GM18502 (cell line): ENCODE data around the gene ZNF487.

ENCODE experiments used
- ATAC-seq: cut with Tn5 transposase; IDR thresholded peaks from one replicate; pipeline ENCODE4 v1.9.1; 2021; ENCODE audit warnings: mild to moderate bottlenecking; ENCODE audit not compliant: unreplicated experiment, poor library complexity

ZNF487 gene

DNA sequence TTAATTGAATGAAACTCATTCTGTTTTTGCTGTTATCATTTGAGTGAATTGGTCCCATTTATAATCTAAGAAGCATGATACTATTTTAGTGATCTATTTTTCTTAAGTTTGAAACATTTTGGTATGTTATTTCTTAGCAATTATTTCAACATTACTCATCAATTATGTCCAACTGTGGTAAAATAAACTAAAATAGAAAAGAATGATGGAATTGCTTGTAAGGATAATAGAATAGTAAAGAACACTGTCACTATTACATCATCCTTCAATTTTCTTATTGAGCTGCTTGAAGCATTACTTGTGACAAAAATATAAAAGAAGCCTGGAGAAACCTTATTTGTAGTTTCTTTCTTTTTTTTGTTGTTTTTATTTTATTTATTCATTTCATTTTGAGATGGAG is 42.4 kb downstream of the ZNF487 start:
- ATAC-seq = no peak

DNA sequence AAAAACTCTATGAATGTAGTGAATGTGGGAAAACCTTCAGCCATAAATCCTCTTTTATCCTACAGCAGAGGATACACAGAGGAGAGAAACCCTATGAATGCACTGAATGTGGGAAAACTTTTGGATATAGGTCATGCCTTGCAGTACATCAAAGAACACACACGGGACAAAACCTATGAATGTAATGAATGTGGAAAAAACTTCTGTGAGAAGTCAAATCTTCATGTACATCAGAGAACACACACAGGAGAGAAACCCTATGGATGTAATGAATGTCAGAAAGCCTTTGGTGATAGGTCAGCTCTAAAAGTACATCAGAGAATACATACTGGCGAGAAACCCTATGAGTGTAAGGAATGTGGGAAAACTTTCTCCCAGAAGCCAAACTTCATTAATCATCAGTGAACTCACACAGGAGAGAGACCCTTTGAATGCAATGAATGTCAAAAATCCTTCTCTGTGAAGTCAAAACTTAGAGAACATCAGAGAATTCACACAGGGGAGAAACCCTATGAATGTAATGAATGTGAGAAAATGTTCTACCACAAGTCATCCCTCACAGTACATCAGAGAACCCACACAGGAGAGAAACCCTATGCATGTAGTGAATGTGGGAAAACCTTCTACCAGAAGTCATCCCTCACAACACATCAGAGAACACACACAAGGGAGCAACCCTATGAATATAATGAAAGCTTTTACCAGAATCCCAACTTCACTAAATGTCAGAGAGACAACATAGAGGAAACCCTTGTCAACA is 45.6 kb downstream of the ZNF487 start:
- ATAC-seq = no peak

DNA sequence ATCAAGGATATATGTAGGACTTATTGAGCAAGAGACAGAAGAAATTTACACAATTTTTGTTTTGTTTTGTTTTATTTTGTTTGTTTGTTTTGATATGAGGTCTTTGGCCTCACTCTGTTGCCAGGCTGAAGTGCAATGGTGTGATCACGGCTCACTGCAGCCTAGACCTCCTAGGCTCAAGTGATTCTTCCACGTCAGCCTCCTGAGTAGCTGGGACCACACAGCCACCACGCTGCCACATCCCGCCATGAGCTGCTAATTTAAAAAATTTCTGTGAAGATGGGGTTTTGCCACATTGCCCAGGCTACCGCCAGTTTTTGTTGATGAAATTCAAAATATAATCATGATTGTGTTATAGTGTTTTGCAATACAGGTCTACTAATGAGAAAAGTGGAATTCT is 54.9 kb downstream of the ZNF487 start:
- no peak for ATAC-seq

DNA sequence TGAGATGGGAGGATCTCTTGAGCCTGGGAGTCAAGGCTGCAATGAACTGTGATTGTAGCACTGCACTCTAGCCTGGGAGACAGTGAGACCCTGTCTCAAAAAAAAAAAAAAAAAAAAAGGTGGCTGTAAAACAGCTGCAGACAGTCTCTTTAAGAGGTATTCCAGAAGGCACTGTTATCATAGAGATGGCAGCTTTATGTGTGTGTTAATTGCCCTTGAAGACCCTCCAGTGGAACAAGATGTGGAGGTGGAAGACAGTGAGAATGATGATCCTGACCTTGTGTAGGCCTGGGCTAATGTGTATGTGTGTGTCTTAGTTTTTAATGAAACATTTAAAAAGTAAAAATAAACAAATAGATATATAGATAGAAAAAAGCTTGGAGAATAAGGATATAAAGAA is 66.0 kb downstream of the ZNF487 start:
- no peak for ATAC-seq

DNA sequence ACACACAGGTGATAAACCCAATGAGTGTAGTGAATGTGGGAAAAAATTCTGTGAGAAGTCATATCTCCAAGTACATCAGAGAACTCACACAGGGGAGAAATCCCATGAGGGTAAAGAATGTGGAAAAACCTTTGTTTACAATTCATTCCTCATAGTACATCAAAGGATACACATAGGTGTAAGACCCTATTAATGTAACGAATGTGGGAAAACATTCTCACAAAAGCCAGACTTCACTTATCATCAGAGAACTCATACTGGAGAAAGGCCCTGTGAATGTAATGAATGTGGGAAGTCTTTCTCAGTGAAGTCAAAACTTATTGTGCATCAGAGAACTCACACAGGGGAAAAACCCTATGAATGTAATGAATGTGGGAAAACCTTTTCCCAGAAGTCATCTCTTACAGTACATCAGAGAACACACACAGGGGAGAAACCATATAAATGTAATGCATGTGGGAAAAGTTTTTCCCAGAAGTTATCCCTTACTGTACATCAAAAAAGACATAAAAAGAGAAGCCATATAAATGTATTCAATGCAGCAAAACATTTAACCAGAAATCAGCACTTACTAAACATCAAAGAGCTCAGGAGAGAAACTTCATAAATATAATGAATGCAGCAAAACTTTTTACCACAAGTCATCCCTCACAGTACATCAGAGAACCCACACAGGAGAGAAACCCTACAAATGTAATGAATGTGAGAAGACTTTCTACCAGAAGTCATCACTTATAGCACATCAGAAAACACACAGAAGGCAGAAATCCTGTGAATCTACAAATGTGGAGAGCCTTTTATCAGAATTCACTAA is 87.7 kb downstream of the ZNF487 start:
- no peak for ATAC-seq
